ENCODE results near the gene MTM1. TPM values are rescaled to one million over a fixed set of nuclear protein-coding genes. Genes with fewer than 3 reads are reported as not detected.
A peak's percentile ranks its signal among the peaks of the same experiment; 100 is the strongest.

Gene MTM1
- 12.3 and 15.3 TPM in 2 replicates for total RNA-seq (ENCODE audit: low replicate concordance)

DNA sequence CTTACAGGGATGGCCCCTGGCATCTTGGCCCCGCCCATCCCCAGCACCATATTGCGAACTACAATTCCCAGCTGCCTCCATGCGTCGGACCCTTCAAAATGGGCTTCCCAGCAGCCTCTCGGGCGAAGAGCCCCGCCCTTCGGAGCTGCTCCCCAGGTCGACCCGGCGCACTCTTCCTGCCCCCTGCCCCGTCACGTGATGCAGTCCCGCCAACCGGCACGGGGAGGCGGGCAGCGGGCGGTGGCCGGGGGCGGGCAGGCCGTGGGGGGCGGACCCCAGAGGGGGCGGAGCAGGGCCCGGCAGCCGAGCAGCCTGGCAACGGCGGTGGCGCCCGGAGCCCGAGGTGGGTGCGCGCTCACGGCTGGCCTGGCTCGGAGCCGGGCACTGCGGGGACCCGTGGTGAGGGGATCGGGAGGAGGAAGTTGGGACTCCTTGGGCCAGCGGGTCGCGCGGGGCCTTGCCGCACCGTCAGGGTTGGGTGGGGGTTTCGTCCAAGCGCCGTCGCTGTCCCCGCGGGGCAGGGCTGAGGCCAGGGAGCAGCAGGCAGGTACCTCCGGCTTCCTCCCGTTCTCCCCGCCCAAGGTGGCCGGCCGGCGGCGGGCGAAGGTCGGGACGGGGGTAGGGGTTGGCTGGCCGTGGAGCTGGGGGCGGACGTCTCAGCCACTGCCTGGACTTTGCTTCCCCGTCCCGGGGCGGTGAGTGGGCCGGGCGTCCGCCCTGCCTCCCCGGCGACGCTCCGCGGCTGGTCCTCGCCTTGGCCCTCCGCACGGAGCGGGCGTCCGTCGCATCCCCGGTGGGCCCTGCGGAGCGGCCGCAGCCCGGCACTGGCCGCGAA is at the start of gene MTM1:
TSS of gene MTM1 (plus strand) at position 302 of the 835 bp plus-strand sequence. CDS start 23,994 bp downstream, outside the sequence.
- peak; percentile 97 for DNase-seq (ENCODE audit: low spot score)
- no peaks in the 10 kb centered on the region for H3K36me3 ChIP-seq
- peak within 1 kb of the TSS; percentile 58 for H3K4me3 ChIP-seq
- peak within 1 kb of the TSS; percentile 72 for H3K4me2 ChIP-seq
- peak within 1 kb of the TSS; percentile 93 for H3K27ac ChIP-seq
- H3K9me3 ChIP-seq (ENCODE audit: low read depth) = no peaks in the 10 kb centered on the region
- H3K9ac ChIP-seq = peak within 1 kb of the TSS; percentile 51
- peaks cover 43% of the 10 kb centered on the region for H3K79me2 ChIP-seq (ENCODE audit: low read depth)
- H3K27me3 Mint-ChIP-seq (ENCODE audit: insufficient read depth, low read depth) = peaks cover 3% of the 10 kb centered on the region
- H3K4me1 Mint-ChIP-seq = peaks cover 41% of the 10 kb centered on the region
- peaks cover 30% of the 10 kb centered on the region for H3F3A ChIP-seq (ENCODE audit: low read depth)
- H3K36me3 Mint-ChIP-seq = no peaks in the 10 kb centered on the region
- no peaks in the 10 kb centered on the region for H3K27me3 ChIP-seq
- no peak within 1 kb of the TSS for H2AFZ ChIP-seq (replicated peaks)
- TF ChIP-seq, protein P1, sequence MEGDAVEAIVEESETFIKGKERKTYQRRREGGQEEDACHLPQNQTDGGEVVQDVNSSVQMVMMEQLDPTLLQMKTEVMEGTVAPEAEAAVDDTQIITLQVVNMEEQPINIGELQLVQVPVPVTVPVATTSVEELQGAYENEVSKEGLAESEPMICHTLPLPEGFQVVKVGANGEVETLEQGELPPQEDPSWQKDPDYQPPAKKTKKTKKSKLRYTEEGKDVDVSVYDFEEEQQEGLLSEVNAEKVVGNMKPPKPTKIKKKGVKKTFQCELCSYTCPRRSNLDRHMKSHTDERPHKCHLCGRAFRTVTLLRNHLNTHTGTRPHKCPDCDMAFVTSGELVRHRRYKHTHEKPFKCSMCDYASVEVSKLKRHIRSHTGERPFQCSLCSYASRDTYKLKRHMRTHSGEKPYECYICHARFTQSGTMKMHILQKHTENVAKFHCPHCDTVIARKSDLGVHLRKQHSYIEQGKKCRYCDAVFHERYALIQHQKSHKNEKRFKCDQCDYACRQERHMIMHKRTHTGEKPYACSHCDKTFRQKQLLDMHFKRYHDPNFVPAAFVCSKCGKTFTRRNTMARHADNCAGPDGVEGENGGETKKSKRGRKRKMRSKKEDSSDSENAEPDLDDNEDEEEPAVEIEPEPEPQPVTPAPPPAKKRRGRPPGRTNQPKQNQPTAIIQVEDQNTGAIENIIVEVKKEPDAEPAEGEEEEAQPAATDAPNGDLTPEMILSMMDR (IDR thresholded peaks at IDR 0.05) = no peak
- TF ChIP-seq EZH2 (IDR thresholded peaks at IDR 0.05) (no peak), EZH2phosphoT487 (IDR thresholded peaks at IDR 0.05) (no peak)
- peaks cover 10% of the 10 kb centered on the region for H3K4me1 ChIP-seq
- H3K9me3 Mint-ChIP-seq = peaks cover 9% of the 10 kb centered on the region
- peaks cover 10% of the 10 kb centered on the region for H4K20me1 ChIP-seq (ENCODE audit: low read depth)
- H3K4me3 Mint-ChIP-seq = peak within 1 kb of the TSS; percentile 86
- H3K27ac Mint-ChIP-seq = peak within 1 kb of the TSS; percentile 88

DNA sequence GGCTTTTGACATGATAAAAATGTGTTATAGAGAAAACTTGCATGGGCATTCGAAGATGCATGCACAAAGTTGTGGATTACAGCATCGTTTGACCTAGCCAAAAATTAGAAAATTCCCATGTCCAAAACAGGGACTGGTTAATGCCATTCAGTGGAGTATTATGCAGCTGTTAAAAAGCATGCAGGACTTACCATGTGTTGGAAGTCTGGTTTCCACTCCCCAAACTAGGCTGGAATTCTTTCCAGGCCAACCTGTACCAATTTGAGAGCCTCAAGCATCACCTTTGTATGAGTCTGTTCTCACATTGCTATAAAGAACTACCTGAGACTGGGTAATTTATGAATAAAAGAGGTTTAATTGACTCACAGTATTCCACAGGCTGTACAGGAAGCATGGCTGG is 45.9 kb upstream of the MTM1 start:
- H3K36me3 Mint-ChIP-seq = no peaks in the 10 kb centered on the region
- Histone ChIP-seq H3K79me2 (ENCODE audit: low read depth) (no peaks in the 10 kb centered on the region), H3K9me3 (ENCODE audit: low read depth) (no peaks in the 10 kb centered on the region), H3K4me2 (no peak overlapping the region), H3K27me3 (no peaks in the 10 kb centered on the region), H3K4me3 (no peak overlapping the region), H3K27ac (no peak overlapping the region), H2AFZ (replicated peaks) (no peak overlapping the region), H3K9ac (no peak overlapping the region), H3K4me1 (no peaks in the 10 kb centered on the region), H4K20me1 (ENCODE audit: low read depth) (no peaks in the 10 kb centered on the region), H3F3A (ENCODE audit: low read depth) (no peaks in the 10 kb centered on the region), H3K36me3 (no peaks in the 10 kb centered on the region)
- H3K27ac Mint-ChIP-seq = no peak overlapping the region
- DNase-seq (ENCODE audit: low spot score) = no peak
- H3K4me3 Mint-ChIP-seq = no peak overlapping the region
- TF ChIP-seq EZH2phosphoT487 (IDR thresholded peaks at IDR 0.05) (no peak), EZH2 (IDR thresholded peaks at IDR 0.05) (no peak)
- TF ChIP-seq, protein P1 (IDR thresholded peaks at IDR 0.05) = no peak
- peaks cover 6% of the 10 kb centered on the region for H3K9me3 Mint-ChIP-seq
- peaks cover 8% of the 10 kb centered on the region for H3K4me1 Mint-ChIP-seq
- peaks cover 2% of the 10 kb centered on the region for H3K27me3 Mint-ChIP-seq (ENCODE audit: insufficient read depth, low read depth)

DNA sequence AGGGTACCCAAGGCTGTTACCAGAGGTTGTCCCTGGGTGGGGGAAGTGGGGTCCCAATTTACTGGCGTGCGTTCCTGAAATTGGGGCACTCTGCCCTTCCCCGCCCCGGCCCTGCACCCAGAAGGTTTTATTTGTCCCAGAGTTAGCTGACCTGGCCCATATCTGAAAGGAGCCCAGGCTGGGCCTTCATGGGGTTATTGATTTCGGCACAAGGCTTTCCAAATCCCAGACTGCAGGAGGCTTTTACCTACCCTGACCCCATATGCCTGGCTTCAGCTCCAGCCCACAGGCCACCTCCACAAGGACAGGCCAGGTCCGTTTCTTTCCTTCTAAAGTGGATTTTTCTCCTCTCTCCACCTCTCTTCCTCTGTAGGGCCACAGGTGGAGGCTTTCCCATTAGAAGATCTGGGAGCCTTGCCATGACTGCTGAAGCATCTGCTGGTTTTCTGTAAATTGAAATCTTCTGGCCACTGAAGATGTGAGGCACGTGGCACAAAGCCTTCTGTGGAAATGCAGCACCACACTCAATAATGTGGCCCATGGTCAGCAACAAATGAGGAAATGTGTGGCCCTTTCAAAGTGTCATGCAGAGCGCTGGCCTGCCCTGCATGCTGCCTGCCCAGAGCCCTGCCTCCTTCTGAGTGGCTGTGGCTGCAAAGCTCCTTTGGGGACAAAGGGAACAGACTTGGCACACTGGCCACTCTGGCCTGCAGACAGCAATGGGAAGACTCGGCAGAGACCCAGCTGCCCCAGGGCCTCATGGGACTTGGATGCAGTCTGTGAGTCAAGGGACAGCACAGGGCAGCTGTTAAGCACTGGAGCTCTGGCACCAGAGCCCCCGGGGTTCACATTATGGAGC is 43.1 kb upstream of the MTM1 start:
- H3K4me1 Mint-ChIP-seq = no peaks in the 10 kb centered on the region
- no peak for DNase-seq (ENCODE audit: low spot score)
- Histone ChIP-seq H3K79me2 (ENCODE audit: low read depth) (no peaks in the 10 kb centered on the region), H2AFZ (replicated peaks) (no peak overlapping the region), H3K27ac (no peak overlapping the region), H3K36me3 (no peaks in the 10 kb centered on the region), H3K4me2 (no peak overlapping the region), H3K4me3 (no peak overlapping the region), H4K20me1 (ENCODE audit: low read depth) (no peaks in the 10 kb centered on the region), H3F3A (ENCODE audit: low read depth) (no peaks in the 10 kb centered on the region), H3K9ac (no peak overlapping the region), H3K4me1 (no peaks in the 10 kb centered on the region), H3K9me3 (ENCODE audit: low read depth) (no peaks in the 10 kb centered on the region), H3K27me3 (no peaks in the 10 kb centered on the region)
- peaks cover 12% of the 10 kb centered on the region for H3K9me3 Mint-ChIP-seq
- H3K4me3 Mint-ChIP-seq = no peak overlapping the region
- no peak overlapping the region for H3K27ac Mint-ChIP-seq
- H3K36me3 Mint-ChIP-seq = no peaks in the 10 kb centered on the region
- peaks cover 2% of the 10 kb centered on the region for H3K27me3 Mint-ChIP-seq (ENCODE audit: insufficient read depth, low read depth)
- TF ChIP-seq, protein P1 (IDR thresholded peaks at IDR 0.05) = no peak
- no peak for TF ChIP-seq EZH2 (IDR thresholded peaks at IDR 0.05)
